Brain microvascular endothelial cell (primary cell): ENCODE data around the gene PLA2G2D.

Source experiments
- DNase-seq: peaks from one replicate; pipeline ENCODE4 v3.0.0-alpha.2; 2020
- H3K27ac ChIP-seq: fragments of 250-450 bp; sonication (Bioruptor Pico); 2 replicates; pipeline ENCODE4 v1.5.1; 2020; ENCODE audit warnings: mild to moderate bottlenecking, moderate library complexity
- H3K27me3 ChIP-seq: fragments of 250-450 bp; sonication (Bioruptor Pico); replicated peaks from 2 replicates; pipeline ENCODE4 v1.5.1; 2020; ENCODE audit warnings: mild to moderate bottlenecking
- H3K36me3 ChIP-seq: fragments of 250-450 bp; sonication (Bioruptor Pico); replicated peaks from 2 replicates; pipeline ENCODE4 v1.5.1; 2020; ENCODE audit warnings: mild to moderate bottlenecking
- H3K4me3 ChIP-seq: 2 replicates; pipeline ENCODE4 v1.5.1; 2011; ENCODE audit warnings: low read depth, mild to moderate bottlenecking, control low read depth, low read length, moderate library complexity
- in situ Hi-C: cut with HindIII; loops from 2 replicates; pipeline ENCODE4 v1.10.0; 2017; ENCODE audit warnings: low sequenced_read_pairs, low pct_ligation_motif_present
- TF ChIP-seq, protein P1 (sequence below): IDR thresholded peaks from 2 replicates; pipeline ENCODE4 v1.5.1; 2011; ENCODE audit warnings: low read depth, mild to moderate bottlenecking, moderate library complexity, low read length, control low read depth, inconsistent platforms; ENCODE audit errors: missing control alignments

Gene PLA2G2D

DNA sequence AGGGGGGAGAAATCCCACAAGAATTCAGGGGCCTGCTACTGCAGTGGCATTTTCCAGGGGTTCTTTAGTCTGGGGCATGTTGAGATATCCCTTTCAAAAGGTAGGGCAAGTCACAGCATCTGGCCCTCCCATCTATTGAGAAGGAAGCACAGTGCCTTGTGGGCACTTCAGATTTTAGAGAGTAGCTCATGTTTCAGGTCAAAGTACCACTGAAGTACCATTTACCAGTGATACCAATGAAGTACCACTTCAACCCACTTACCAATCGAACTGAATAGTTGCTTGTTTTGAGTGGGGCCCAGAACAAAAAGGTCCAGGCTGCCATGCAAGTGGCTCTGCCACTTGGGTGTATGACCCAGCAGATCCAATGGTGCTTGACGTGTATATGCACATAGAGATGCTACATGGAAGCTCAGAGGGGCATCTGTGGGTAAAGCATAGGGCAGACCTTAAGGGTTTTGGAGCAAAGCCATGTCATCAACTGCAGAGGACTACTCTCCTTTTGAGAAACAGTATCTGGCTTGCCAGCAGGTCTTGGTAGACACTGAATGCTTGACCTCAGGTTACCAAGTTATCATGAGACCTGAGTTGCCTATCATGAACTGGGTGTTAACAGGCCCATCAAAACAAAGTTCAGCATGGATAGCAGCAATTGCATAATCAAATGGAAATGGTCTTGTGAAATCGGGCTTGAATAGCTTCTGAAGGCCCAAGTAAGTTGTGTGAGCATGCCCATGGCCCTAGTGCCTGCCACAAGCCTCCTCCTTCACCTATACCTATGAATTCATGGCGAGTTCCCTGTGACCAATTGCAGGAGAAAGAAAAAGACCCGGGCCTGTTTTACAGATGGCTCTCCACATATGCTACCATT lies 23.5 kb downstream of the PLA2G2D start:
- peaks cover 2% of the 10 kb centered on the region for H3K27me3 ChIP-seq
- H3K36me3 ChIP-seq = no peaks in the 10 kb centered on the region
- H3K27ac ChIP-seq = no peak overlapping the region
- in situ Hi-C loops = no loop called here
- TF ChIP-seq, protein P1, sequence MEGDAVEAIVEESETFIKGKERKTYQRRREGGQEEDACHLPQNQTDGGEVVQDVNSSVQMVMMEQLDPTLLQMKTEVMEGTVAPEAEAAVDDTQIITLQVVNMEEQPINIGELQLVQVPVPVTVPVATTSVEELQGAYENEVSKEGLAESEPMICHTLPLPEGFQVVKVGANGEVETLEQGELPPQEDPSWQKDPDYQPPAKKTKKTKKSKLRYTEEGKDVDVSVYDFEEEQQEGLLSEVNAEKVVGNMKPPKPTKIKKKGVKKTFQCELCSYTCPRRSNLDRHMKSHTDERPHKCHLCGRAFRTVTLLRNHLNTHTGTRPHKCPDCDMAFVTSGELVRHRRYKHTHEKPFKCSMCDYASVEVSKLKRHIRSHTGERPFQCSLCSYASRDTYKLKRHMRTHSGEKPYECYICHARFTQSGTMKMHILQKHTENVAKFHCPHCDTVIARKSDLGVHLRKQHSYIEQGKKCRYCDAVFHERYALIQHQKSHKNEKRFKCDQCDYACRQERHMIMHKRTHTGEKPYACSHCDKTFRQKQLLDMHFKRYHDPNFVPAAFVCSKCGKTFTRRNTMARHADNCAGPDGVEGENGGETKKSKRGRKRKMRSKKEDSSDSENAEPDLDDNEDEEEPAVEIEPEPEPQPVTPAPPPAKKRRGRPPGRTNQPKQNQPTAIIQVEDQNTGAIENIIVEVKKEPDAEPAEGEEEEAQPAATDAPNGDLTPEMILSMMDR = no peak
- H3K4me3 ChIP-seq = no peak overlapping the region
- no peak for DNase-seq

DNA sequence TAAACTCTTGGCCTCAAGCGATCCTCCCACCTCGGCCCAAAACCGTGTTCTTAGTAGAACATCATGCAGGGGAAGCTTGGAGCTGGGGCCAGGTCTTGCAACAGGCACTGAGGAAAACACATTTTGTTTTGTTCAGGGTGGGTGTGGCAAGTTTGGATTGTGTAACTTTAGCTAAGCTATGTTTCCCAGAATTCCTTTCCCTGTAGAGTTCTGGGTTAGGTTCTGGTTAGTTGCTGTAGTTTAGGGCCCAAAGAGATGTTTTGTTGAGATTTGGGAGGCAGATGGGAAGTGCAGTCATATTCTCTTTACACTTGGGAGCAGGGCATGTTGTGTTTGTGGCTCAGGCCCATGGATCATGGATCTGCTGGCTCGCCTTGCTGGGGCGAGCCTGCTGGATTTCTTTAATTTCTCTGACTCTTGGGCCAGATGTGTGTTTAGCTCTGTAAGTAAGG lies 25.4 kb downstream of the PLA2G2D start:
- peaks cover 2% of the 10 kb centered on the region for H3K27me3 ChIP-seq
- no peak overlapping the region for H3K4me3 ChIP-seq
- TF ChIP-seq, protein P1 = no peak
- in situ Hi-C loops = no loop called here
- no peak overlapping the region for H3K27ac ChIP-seq
- H3K36me3 ChIP-seq = no peaks in the 10 kb centered on the region
- no peak for DNase-seq

DNA sequence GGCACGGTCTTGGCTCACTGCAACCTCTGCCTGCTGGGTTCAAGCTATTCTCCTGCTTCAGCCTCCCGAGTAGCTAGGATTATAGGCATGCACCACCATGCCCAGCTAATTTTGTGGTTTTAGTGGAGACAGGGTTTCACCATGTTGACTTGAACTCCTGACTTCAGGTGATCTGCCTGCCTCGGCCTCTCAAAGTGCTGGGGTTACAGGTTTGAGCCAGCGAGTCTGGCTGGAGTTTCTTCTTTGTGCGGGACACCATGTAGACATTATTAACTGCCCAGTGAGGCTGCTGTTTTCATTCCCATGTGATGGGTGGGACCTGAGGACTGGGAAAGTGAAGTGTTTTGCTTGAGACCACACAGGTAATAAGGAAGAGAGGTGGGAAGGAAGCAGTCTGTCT lies 26.0 kb downstream of the PLA2G2D start:
- TF ChIP-seq, protein P1 = no peak
- no peak overlapping the region for H3K27ac ChIP-seq
- in situ Hi-C loops = no loop called here
- peaks cover 2% of the 10 kb centered on the region for H3K27me3 ChIP-seq
- DNase-seq = no peak
- H3K4me3 ChIP-seq = no peak overlapping the region
- no peaks in the 10 kb centered on the region for H3K36me3 ChIP-seq

DNA sequence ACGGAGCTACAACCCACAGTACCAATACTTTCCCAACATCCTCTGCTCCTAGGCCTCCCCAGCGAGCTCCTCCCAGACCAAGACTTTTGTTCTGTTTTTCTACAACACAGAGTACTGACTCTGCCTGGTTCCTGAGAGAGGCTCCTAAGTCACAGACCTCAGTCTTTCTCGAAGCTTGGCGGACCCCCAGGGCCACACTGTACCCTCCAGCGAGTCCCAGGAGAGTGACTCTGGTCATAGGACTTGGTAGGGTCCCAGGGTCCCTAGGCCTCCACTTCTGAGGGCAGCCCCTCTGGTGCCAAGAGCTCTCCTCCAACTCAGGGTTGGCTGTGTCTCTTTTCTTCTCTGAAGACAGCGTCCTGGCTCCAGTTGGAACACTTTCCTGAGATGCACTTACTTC lies 28.7 kb downstream of the PLA2G2D start:
- Histone ChIP-seq H3K4me3 (no peak overlapping the region), H3K27me3 (peaks cover 2% of the 10 kb centered on the region), H3K27ac (no peak overlapping the region), H3K36me3 (no peaks in the 10 kb centered on the region)
- in situ Hi-C loops = no loop called here
- TF ChIP-seq, protein P1 = no peak
- no peak for DNase-seq

DNA sequence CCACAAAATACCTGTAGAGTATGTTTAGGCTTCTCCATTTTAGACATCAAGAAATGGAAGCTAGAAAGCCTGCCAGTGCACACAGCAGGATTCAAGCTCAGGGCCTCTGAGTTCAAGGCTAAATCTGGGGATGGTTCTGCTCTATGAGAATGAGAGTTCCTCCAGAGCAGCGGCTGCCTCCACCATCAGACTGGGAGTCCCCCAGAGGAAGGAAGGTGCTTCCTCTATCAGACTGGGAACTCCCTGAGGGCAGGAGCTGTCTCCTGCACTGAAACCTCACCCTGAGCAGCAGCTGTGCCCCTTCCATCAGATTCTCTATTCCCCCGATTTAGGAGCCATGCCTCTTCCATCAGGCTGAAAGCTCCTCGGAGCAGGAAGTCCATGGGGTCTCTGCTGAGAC lies 29.2 kb downstream of the PLA2G2D start:
- in situ Hi-C loops = no loop called here
- H3K36me3 ChIP-seq = no peaks in the 10 kb centered on the region
- no peak overlapping the region for H3K4me3 ChIP-seq
- H3K27ac ChIP-seq = no peak overlapping the region
- H3K27me3 ChIP-seq = peaks cover 2% of the 10 kb centered on the region
- TF ChIP-seq, protein P1 = no peak
- DNase-seq = no peak
